C4-2B (cell line): ENCODE measurements around the gene SMARCB1.

Source experiments
- CTCF ChIP-seq: fragments of 450-650 bp; conservative IDR thresholded peaks from 2 replicates; pipeline ENCODE4 v1.5.1; 2017; ENCODE audit warnings: mild to moderate bottlenecking
- ZFX ChIP-seq: fragments of 450-650 bp; IDR thresholded peaks from 2 replicates; pipeline ENCODE4 v1.6.1; 2017

DNA sequence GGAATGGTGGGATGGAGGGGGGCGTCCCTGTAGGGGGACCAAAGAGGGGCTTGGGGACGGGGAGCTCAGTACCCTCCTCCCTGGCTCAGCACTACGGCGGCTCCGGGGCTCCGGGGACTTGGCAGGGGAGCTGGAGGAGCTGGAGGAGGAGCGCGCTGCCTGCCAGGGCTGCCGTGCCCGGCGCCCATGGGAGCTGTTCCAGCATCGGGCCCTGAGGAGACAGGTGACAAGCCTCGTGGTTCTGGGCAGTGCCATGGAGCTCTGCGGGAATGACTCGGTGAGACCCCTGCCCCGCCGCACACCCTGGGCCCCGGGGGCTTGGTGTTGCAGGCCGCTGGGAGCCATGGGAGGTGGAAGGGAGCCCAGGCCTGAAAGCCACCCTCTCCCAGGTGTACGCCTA lies 95.6 kb downstream of the SMARCB1 start:
- TF ChIP-seq CTCF (no peak), ZFX (no peak)
